Left colon (tissue), 2 donors: ENCODE data around the gene SERPINA4. TPM values are rescaled to one million over a fixed set of nuclear protein-coding genes. Genes with fewer than 3 reads are reported as not detected.
A peak's percentile ranks its signal among the peaks of the same experiment; 100 is the strongest.

Experiments
- ATAC-seq: fragments of 200-7000 bp; cut with Tn5 transposase; one replicate; pipeline ENCODE4 v1.9.1; 2020; ENCODE audit warnings: mild to moderate bottlenecking, moderate library complexity
- DNase-seq, 2 donors: peaks; one replicate each; pipeline ENCODE4 v3.0.0-alpha.2; 2020
- intact Hi-C, 2 donors: fragments of 100-400 bp; cut with DNase I in 1 of 2; cut with micrococcal nuclease in 1 of 2; formaldehyde crosslinking; loops; one replicate each; pipeline versions ENCODE4 v1.11.2 to v1.14.0; 2022; cut with DNase I, micrococcal nuclease
- long read RNA-seq: library from polyadenylated mRNA; unstranded; transcript quantifications from one replicate; pipeline ENCODE4 v2.0.0, GENCODE V29; 2021
- total RNA-seq, 2 donors: library from RNA; stranded (reverse); fragmentation: NEBNext Ultra II Directional; extraction: Animal tissue kit (Norgen Biotek cat#: 25700); gene quantifications; one replicate each; pipeline ENCODE4 v1.2.1, GENCODE V29; 2021
- donor health status: DM: no; HTN: no; CAD: no.
- donor health status: DM: yes; HTN: yes; CAD: no.

SERPINA4 gene
- not detected for total RNA-seq
- long read RNA-seq: 0 reads

- DNase-seq (no peak), ATAC-seq (no peak)
- intact Hi-C loops: no loop called here
Observed at GRCh38 chr14:94560751-94561655, at the start of gene SERPINA4. TSS of gene SERPINA4 (plus strand) at chr14:94561442. CDS start at chr14:94563483, 2,041 bp downstream.

GRCh38 chr14:94514351-94514750 is 46.9 kb upstream of the SERPINA4 start:
- intact Hi-C loops: no loop called here
- no peak for ATAC-seq

GRCh38 chr14:94515426-94515825 is 45.8 kb upstream of the SERPINA4 start:
- DNase-seq (no peak), ATAC-seq (no peak)
- intact Hi-C loops: no loop called here

More at GRCh38 chr14:94514351-94514750, 46.9 kb upstream of the SERPINA4 start:
- no peak for DNase-seq

- ATAC-seq: no peak
- no peak for DNase-seq
- intact Hi-C loops: no loop called here
Observed at GRCh38 chr14:94515856-94516255, 45.4 kb upstream of the SERPINA4 start.

GRCh38 chr14:94517248-94517640 is 44.0 kb upstream of the SERPINA4 start:
- intact Hi-C loops: no loop called here
- DNase-seq (no peak), ATAC-seq (no peak)

- no peak for DNase-seq
- intact Hi-C loops: no loop called here
- no peak for ATAC-seq
Observed at GRCh38 chr14:94517641-94518257, 43.5 kb upstream of the SERPINA4 start.

- ATAC-seq (no peak), DNase-seq (no peak)
- intact Hi-C loops: no loop called here
Observed at GRCh38 chr14:94521375-94522114, 39.7 kb upstream of the SERPINA4 start.

GRCh38 chr14:94522115-94522724 is 39.0 kb upstream of the SERPINA4 start:
- no peak for DNase-seq
- ATAC-seq: no peak
- intact Hi-C loops: no loop called here

GRCh38 chr14:94523265-94523664 is 38.0 kb upstream of the SERPINA4 start:
- no peak for DNase-seq
- no peak for ATAC-seq
- intact Hi-C loops: no loop called here

- DNase-seq: no peak
- intact Hi-C loops: no loop called here
- no peak for ATAC-seq
Observed at GRCh38 chr14:94524093-94524492, 37.1 kb upstream of the SERPINA4 start.

- no peak for ATAC-seq
- intact Hi-C loops: no loop called here
- no peak for DNase-seq
Observed at GRCh38 chr14:94531187-94531586, 30.1 kb upstream of the SERPINA4 start.

- DNase-seq (no peak), ATAC-seq (no peak)
- intact Hi-C loops: no loop called here
Observed at GRCh38 chr14:94532447-94532846, 28.8 kb upstream of the SERPINA4 start.

- DNase-seq (no peak), ATAC-seq (no peak)
- intact Hi-C loops: no loop called here
Observed at GRCh38 chr14:94535506-94535905, 25.7 kb upstream of the SERPINA4 start.

- no peak for DNase-seq
- intact Hi-C loops: no loop called here
- no peak for ATAC-seq
Observed at GRCh38 chr14:94536836-94537235, 24.4 kb upstream of the SERPINA4 start.

GRCh38 chr14:94538070-94538740 is 23.0 kb upstream of the SERPINA4 start:
- no peak for ATAC-seq
- DNase-seq: no peak
- intact Hi-C loops: no loop called here

- ATAC-seq (no peak), DNase-seq (no peak)
- intact Hi-C loops: no loop called here
Observed at GRCh38 chr14:94539181-94539580, 22.1 kb upstream of the SERPINA4 start.

GRCh38 chr14:94540031-94540794 is 21.0 kb upstream of the SERPINA4 start:
- no peak for DNase-seq
- intact Hi-C loops: no loop called here
- peak; percentile 51 for ATAC-seq
